Activated T-cell treated with anti-CD3 and anti-CD28 coated beads for 24 hours (primary cell): ENCODE results near the gene GSG1L.

Experiments
- DNase-seq: peaks from one replicate; pipeline ENCODE4 v3.0.0-alpha.2; 2020; ENCODE audit warnings: low read depth

The GSG1L gene

GRCh38 chr16:28091656-28092055 lies 28.1 kb upstream of the GSG1L start:
- DNase-seq, result no peak

GRCh38 chr16:28090646-28091377 lies 27.3 kb upstream of the GSG1L start:
- no peak for DNase-seq

DNA sequence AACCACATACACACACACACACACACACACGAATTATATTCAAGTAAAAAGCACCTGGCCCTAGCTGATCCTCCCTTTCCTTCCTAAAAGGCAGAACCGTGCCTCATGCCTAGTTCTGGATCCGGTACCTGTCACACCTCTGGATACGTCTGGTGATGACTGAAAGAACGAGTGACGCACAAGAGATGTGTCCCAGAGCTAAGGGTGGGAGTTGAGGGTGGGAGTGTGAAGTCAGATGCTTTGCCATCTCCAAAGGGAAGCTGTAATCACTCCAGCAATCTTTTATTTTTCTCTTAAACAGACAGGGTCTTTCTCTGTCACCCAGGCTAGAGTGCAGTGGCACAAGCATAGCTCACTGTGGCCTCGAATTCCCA lies 26.5 kb upstream of the GSG1L start:
- DNase-seq, result no peak

GRCh38 chr16:28089205-28089991 lies 25.9 kb upstream of the GSG1L start:
- no peak for DNase-seq

DNA sequence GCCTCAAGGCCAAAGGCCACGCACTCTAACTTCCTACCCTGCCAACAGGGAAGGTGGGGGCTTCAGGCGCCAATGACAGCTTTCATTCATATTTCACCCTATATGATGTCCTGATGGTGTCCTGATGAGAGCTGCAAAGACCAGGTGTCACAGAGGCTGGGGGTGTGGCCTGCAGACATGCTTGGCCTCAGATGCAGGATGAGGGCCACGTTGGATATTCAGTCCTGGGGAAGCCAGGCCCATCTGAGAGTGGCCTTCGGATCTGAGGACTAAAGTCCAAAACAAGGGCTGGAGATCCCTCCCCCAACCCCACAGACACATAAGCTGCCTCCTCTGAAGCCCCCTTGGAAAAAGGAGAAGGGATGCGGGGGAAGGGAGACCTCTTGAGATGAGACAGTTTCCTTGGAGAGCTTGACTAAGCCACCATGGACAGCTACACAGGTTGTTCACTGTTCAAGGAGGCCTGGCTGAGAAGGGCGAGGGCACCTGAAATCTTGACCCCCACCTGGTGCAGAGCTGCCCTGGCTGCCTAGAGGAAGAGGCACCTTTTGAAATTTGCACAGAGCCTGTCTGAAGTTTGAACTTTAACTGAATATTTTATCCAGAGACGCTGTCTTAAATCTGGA lies 24.3 kb upstream of the GSG1L start:
- DNase-seq, result no peak

DNA sequence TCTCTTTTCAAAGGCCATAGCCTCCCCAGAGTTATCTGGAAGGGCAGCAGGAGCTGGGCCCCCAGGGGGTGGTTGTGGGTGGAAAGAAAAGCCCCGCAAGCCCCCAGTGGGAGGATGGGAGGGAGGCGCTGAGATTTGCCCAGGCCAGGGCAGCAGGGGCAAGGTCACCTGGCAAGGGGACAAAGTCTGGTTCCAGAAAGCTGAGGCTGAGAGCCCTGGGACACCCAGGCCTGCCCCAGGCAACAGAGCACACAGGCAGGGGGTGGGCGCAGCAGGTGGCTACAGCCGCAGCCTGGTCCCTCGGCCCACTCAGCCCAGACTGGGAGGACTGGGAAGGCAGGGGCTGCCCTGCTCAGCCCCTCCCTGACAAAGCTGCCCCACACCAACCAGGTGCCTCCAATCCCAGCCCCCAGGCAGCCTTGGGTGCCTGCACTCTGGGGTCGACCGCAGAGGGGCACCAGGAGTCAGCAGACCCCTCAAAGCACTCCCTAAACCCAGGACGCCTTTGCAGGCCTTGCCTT lies 23.7 kb upstream of the GSG1L start:
- no peak for DNase-seq

- no peak for DNase-seq
These were observed 22.9 kb upstream of the GSG1L start for GRCh38 chr16:28086186-28087139.

DNA sequence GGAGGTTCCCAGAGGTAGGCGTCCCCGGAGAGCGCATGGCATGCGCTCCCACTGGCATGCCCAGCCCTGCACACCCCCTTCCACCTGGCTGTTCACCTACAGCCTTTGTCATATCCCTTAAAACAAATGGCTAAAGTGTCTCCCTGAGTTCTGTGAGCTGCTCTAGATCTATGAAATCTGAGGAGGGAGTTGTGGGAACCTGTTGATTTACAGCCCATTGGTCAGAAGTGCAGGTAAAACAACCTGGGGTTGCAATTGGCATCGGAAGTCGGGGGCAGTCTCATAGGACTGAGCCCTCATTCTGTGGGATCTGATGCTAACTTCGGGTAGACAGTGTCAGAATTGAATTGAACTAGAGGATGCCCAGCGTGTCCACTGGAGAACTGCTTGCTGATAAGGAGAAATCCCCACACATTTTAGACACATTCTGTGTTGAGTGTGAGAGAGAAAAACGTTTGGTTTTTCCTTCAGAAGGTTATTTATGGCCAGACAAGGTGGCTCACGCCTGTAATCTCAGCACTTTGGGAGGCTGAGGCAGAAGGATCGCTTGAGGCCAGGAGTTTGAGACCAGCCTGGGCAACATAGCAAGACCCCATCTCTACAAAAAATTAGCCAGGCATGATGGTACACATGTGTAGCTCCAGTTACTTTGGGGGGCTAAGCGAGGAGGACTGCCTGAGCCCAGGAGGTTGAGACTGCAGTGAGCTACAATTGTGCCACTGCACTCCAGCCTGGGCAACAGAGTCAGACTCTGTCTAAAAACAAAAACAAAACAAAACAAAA lies 22.1 kb upstream of the GSG1L start:
- DNase-seq, result no peak

- DNase-seq, result no peak
These were observed 20.7 kb upstream of the GSG1L start for GRCh38 chr16:28084209-28084608.

GRCh38 chr16:28082624-28083023 lies 19.1 kb upstream of the GSG1L start:
- no peak for DNase-seq

DNA sequence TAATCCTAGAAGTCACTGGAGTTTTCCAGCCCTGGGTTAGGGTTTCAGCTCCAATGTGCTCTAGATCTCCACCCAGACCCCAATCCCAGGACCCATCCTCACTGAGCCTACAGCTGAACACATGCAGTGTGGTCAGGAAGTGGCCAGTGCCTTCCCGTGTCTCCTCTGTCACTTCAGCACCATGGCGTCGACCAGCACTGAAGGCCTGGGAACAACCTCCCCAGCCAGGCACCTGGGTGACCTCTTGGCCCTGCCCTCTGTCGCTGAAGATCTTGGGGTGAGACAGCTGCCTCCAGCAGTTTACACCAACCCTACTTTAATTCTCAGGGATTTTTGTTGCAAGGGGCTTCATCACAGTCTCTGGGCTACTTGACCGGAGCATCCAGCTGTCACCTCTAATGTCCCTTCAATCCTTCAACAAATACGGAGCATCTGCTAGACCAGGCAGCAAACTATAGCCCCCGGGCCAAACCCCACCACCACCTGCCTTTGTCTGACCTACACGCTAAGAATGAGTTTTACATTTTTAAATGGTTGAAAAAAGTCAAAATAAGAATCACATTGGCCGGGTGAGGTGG lies 18.0 kb upstream of the GSG1L start:
- DNase-seq, result no peak

DNA sequence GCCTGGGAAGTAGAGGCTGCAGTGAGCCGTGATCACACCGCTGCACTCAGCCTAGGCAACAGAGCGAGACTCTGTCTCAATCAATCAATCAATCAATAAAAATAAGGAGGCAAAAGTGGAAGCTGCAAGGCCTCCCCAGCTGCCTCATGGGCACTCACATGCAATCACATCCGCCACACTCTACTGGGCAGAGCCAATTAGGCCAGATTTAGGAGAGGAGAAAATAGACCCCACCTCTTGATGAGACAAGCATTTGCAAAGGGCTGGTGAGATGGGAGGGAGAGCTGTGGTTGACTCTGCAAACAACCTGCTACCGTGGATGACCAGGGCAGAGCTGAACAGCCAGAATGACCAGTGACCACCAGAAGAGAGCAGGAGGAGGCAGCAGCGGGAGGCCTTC lies 14.7 kb upstream of the GSG1L start:
- DNase-seq, result no peak

DNA sequence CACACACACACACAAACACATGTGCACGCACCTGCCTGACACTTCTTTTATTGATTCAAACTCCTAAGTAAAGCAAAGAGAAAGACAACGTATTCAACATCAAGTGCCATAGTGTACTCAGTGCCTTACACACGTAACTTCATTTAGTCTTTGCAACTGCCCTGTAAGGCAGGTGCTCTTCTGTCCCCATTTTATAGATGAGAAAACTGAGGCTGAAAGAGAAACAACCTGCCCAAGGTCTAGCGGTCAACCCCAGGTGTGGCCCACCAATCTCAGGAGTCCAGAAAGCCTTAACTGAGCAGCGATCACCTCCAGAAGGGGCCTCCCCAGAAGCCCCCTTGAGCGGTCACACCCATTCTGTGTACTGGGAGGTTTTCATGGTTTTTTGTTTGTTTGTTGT lies 10.3 kb upstream of the GSG1L start:
- DNase-seq, result no peak

DNA sequence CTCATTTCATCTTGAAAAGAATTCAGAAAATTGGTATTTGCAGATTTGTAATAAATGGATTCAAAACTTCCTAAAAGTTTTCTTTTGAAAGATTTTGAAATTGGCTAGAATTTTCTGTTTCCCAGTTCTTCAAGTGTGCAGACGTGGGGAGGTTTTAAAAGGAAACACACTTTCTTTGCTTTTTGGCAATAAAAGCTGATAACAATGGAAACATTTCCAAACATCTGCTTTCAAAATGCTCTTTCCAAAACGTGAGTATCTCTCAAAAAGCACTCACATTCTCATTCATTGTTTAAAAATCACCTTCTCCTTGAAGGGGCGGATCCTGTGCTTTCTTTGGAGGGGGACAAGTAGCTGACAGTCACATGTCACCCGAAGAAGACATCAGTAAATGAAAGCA lies 8.6 kb upstream of the GSG1L start:
- no peak for DNase-seq

- DNase-seq, result no peak
These were observed 6.7 kb upstream of the GSG1L start for GRCh38 chr16:28069971-28070794.

DNA sequence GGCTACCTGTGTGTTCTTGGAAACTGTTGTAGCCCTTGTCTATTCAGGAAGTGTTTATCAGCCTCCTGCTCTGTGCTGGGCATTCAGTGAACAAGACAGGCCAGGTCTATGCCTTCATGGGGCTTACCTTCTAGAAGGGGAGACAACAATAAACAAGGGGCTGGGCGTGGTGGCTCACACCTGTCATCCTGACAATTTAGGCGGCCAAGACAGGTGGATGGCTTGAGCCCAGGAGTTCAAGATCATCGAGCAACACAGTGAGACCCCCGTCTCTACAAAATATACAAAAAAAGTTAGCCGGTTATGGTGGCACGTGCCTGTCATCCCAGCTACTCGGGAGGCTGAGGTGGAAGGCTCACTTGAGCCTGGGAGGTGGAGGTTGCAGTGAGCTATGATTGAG lies 5.5 kb upstream of the GSG1L start:
- no peak for DNase-seq

DNA sequence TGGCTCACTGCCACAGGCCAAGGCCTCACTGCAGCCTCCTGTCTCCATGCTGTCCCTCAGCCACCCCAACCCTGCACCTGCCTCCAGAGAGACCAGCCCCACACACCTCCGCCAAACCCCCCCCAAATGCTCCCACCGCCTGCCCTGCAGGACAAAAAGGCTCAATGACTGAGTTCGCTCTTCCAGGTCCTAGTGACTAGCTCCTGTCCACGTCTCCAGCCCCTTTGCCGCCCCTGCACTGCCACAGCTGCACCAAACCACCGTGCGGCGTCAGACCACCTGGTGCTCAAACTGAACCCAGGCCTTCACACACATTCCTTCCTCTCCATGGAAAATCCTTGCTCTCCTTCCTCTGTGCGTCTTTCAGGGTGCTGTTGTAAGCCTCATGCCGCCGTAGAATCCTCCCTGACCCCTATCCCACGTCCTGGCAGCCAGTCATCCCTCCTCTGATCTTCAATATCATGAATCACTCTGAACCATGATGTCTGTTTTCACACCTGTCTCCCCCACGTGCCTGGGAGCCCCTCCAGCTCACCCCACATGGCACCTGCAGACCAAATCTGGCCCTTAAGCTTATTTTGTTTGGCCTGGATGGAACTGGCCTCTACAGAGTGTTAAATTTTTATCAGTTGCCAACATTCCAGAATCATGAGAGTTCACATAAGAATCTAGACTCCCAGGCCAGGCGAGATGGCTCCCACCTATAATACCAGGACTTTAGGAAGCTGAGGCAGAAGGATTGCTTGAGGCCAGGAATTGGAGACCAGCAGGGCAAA lies 4.3 kb upstream of the GSG1L start:
- DNase-seq, result no peak

DNA sequence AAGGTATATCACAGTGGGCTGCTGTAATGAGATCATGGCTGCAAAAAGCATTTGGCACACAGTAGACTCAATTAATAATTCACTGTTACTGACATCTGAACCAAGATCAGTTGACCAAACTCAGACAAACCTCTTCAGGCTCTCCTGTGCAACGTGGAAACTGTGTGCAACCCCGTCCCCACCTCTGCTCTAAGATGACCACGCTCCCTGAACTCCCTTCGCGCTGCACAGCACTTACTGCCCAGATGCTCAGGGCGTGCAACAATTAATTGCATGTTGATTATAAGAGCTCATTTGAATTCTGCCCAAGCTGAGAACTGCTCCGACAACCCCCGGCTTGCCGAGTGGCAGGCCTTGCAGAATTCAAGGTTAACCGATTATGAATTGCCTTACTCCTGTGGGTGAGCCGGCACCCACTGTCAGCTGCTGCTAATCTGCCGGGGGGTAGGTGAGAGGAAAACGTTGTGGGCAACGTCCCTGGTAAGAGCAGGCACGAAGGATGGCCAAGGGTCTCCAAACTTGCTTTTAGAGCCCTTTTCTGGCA lies 1.3 kb upstream of the GSG1L start:
- no peak for DNase-seq

- no peak for DNase-seq
These were observed 636 bp upstream of the GSG1L start for GRCh38 chr16:28064150-28064549.
